ENCODE results near the gene TPRN. TPM values are rescaled to one million over a fixed set of nuclear protein-coding genes. Genes with fewer than 3 reads are reported as not detected.

The TPRN gene
- total RNA-seq, 2 experiments from 2014 or later, result 8.9 TPM

- no peak for DNase-seq
- Mint-ChIP-seq H3K4me3 (no peak overlapping the region), H3K4me1 (no peaks in the 10 kb centered on the region), H3K36me3 (ENCODE audit: low read depth) (no peaks in the 10 kb centered on the region), H3K9me3 (no peaks in the 10 kb centered on the region), H3K27me3 (peaks cover 25% of the 10 kb centered on the region), H3K27ac (no peak overlapping the region)
- POLR2A ChIA-PET, result no interaction called here
- CTCF ChIA-PET, result no interaction called here
Observed at GRCh38 chr9:137165250-137165836, 35.2 kb downstream of the TPRN start.

GRCh38 chr9:137164370-137165249 is 35.9 kb downstream of the TPRN start:
- Mint-ChIP-seq H3K36me3 (ENCODE audit: low read depth) (no peaks in the 10 kb centered on the region), H3K27me3 (peaks cover 23% of the 10 kb centered on the region), H3K9me3 (no peaks in the 10 kb centered on the region), H3K4me1 (no peaks in the 10 kb centered on the region), H3K27ac (no peak overlapping the region), H3K4me3 (no peak overlapping the region)
- POLR2A ChIA-PET, result no interaction called here
- CTCF ChIA-PET, result no interaction called here
- DNase-seq, result no peak

GRCh38 chr9:137163805-137164204 is 36.7 kb downstream of the TPRN start:
- no peak overlapping the region for H3K4me3 Mint-ChIP-seq
- no peak overlapping the region for H3K27ac Mint-ChIP-seq
- peaks cover 28% of the 10 kb centered on the region for H3K27me3 Mint-ChIP-seq
- no peaks in the 10 kb centered on the region for H3K9me3 Mint-ChIP-seq
- H3K4me1 Mint-ChIP-seq, result peaks cover 5% of the 10 kb centered on the region
- no peaks in the 10 kb centered on the region for H3K36me3 Mint-ChIP-seq (ENCODE audit: low read depth)
- ChIA-PET CTCF (no interaction called here), POLR2A (no interaction called here)
- DNase-seq, result no peak

GRCh38 chr9:137163365-137163715 is 37.2 kb downstream of the TPRN start:
- H3K9me3 Mint-ChIP-seq, result no peaks in the 10 kb centered on the region
- no peak overlapping the region for H3K4me3 Mint-ChIP-seq
- CTCF ChIA-PET, result interaction anchor here (1.2 kb wide), 2 partner anchors 73 to 77 kb away, joined by 3 read pairs; partner anchors contain the start of gene TUBB4B

GRCh38 chr9:137162505-137163364 is 37.8 kb downstream of the TPRN start:
- DNase-seq, result no peak
- Mint-ChIP-seq H3K4me3 (no peak overlapping the region), H3K27me3 (peaks cover 35% of the 10 kb centered on the region), H3K4me1 (peaks cover 13% of the 10 kb centered on the region), H3K9me3 (no peaks in the 10 kb centered on the region), H3K27ac (no peak overlapping the region), H3K36me3 (ENCODE audit: low read depth) (no peaks in the 10 kb centered on the region)
- POLR2A ChIA-PET, result no interaction called here
- CTCF ChIA-PET, result interaction anchor here (0.6 to 1.2 kb wide), 3 partner anchors 74 to 456 kb away, joined by 3 read pairs; partner anchors contain the start of gene TUBB4B

More at GRCh38 chr9:137163365-137163715, 37.2 kb downstream of the TPRN start:
- Mint-ChIP-seq H3K27me3 (peaks cover 30% of the 10 kb centered on the region), H3K27ac (no peak overlapping the region), H3K36me3 (ENCODE audit: low read depth) (no peaks in the 10 kb centered on the region), H3K4me1 (peaks cover 8% of the 10 kb centered on the region)
- POLR2A ChIA-PET, result no interaction called here
- DNase-seq, result no peak

- no peak overlapping the region for H3K27ac Mint-ChIP-seq
- CTCF ChIA-PET, result interaction anchor here (1.2 kb wide), 1 partner anchor 79 kb away, joined by 3 read pairs; the partner anchor contains the start of gene TUBB4B
- H3K36me3 Mint-ChIP-seq (ENCODE audit: low read depth), result no peaks in the 10 kb centered on the region
- no peak overlapping the region for H3K4me3 Mint-ChIP-seq
- H3K27me3 Mint-ChIP-seq, result peaks cover 39% of the 10 kb centered on the region
- H3K4me1 Mint-ChIP-seq, result peaks cover 17% of the 10 kb centered on the region
- POLR2A ChIA-PET, result no interaction called here
- H3K9me3 Mint-ChIP-seq, result no peaks in the 10 kb centered on the region
- no peak for DNase-seq
Observed at GRCh38 chr9:137161558-137162486, 38.7 kb downstream of the TPRN start.

- Mint-ChIP-seq H3K4me3 (no peak overlapping the region), H3K9me3 (no peaks in the 10 kb centered on the region), H3K36me3 (ENCODE audit: low read depth) (no peaks in the 10 kb centered on the region), H3K4me1 (peaks cover 22% of the 10 kb centered on the region), H3K27ac (no peak overlapping the region), H3K27me3 (peaks cover 33% of the 10 kb centered on the region)
- POLR2A ChIA-PET, result no interaction called here
- CTCF ChIA-PET, result no interaction called here
- no peak for DNase-seq
Observed at GRCh38 chr9:137160716-137161557, 39.6 kb downstream of the TPRN start.

- POLR2A ChIA-PET, result no interaction called here
- H3K27me3 Mint-ChIP-seq, result peaks cover 33% of the 10 kb centered on the region
- H3K36me3 Mint-ChIP-seq (ENCODE audit: low read depth), result no peaks in the 10 kb centered on the region
- CTCF ChIA-PET, result no interaction called here
- peaks cover 22% of the 10 kb centered on the region for H3K4me1 Mint-ChIP-seq
- no peak for DNase-seq
- H3K27ac Mint-ChIP-seq, result no peak overlapping the region
- H3K9me3 Mint-ChIP-seq, result no peaks in the 10 kb centered on the region
- no peak overlapping the region for H3K4me3 Mint-ChIP-seq
Observed at GRCh38 chr9:137160054-137160425, 40.5 kb downstream of the TPRN start.

- Mint-ChIP-seq H3K4me1 (peaks cover 22% of the 10 kb centered on the region), H3K27me3 (peaks cover 35% of the 10 kb centered on the region), H3K4me3 (no peak overlapping the region), H3K27ac (no peak overlapping the region), H3K9me3 (no peaks in the 10 kb centered on the region), H3K36me3 (ENCODE audit: low read depth) (no peaks in the 10 kb centered on the region)
- no peak for DNase-seq
- ChIA-PET POLR2A (no interaction called here), CTCF (no interaction called here)
Observed at GRCh38 chr9:137159105-137160053, 41.2 kb downstream of the TPRN start.

GRCh38 chr9:137158625-137159024 is 41.9 kb downstream of the TPRN start:
- ChIA-PET POLR2A (no interaction called here), CTCF (interaction anchor here (1.1 to 1.2 kb wide), 2 partner anchors 9 to 20 kb away, joined by 3 read pairs; no protein-coding TSS in a partner anchor)
- H3K27ac Mint-ChIP-seq, result no peak overlapping the region
- no peaks in the 10 kb centered on the region for H3K9me3 Mint-ChIP-seq
- peaks cover 35% of the 10 kb centered on the region for H3K27me3 Mint-ChIP-seq
- no peak for DNase-seq
- no peak overlapping the region for H3K4me3 Mint-ChIP-seq
- peaks cover 22% of the 10 kb centered on the region for H3K4me1 Mint-ChIP-seq
- H3K36me3 Mint-ChIP-seq (ENCODE audit: low read depth), result no peaks in the 10 kb centered on the region
